Activated CD4-positive, alpha-beta T cell treated with anti-CD3 and anti-CD28 coated beads, Interleukin-2, amount 10 ng/mL, durations not matched to agents 7 days and 5 days (primary cell): ENCODE results near the gene ZNF223. TPM values are rescaled to one million over a fixed set of nuclear protein-coding genes. Genes with fewer than 3 reads are reported as not detected.

Experiments
- CTCF ChIA-PET: fragments of 350-600 bp; sonication (Branson Sonifier 250); formaldehyde crosslinking; loops from one replicate; lab custom pipeline; 2021; ENCODE audit warnings: antibody characterized with exemption; lab: Charles Lee
- POLR2A ChIA-PET: fragments of 350-600 bp; sonication (Branson Sonifier 250); formaldehyde crosslinking; loops from one replicate; lab custom pipeline; 2021; ENCODE audit warnings: antibody characterized with exemption; lab: Charles Lee
- DNase-seq: peaks from one replicate; pipeline ENCODE4 v3.0.0-alpha.2; 2020
- H3K27ac Mint-ChIP-seq: one replicate; pipeline ENCODE4 v1.8.0; 2021; ENCODE audit warnings: mild to moderate bottlenecking, moderate library complexity, mixed read lengths
- H3K27me3 Mint-ChIP-seq: one replicate; pipeline ENCODE4 v1.8.0; 2021; ENCODE audit warnings: mixed read lengths
- H3K36me3 Mint-ChIP-seq: one replicate; pipeline ENCODE4 v1.8.0; 2021; ENCODE audit warnings: low read depth, mixed read lengths
- H3K4me1 Mint-ChIP-seq: one replicate; pipeline ENCODE4 v1.8.0; 2021; ENCODE audit warnings: mixed read lengths
- H3K4me3 Mint-ChIP-seq: one replicate; pipeline ENCODE4 v1.8.0; 2021; ENCODE audit warnings: mild to moderate bottlenecking, moderate library complexity, mixed read lengths
- H3K9me3 Mint-ChIP-seq: one replicate; pipeline ENCODE4 v1.8.0; 2021; ENCODE audit warnings: mixed read lengths
- total RNA-seq, 2 experiments: library from RNA; stranded (reverse); gene quantifications; one replicate each; pipeline ENCODE4 v1.2.3, GENCODE V29; 2021

ZNF223 gene
- under 1 TPM in 1 of 2 experiments, not detected in 1; 0.25 TPM for total RNA-seq

DNA sequence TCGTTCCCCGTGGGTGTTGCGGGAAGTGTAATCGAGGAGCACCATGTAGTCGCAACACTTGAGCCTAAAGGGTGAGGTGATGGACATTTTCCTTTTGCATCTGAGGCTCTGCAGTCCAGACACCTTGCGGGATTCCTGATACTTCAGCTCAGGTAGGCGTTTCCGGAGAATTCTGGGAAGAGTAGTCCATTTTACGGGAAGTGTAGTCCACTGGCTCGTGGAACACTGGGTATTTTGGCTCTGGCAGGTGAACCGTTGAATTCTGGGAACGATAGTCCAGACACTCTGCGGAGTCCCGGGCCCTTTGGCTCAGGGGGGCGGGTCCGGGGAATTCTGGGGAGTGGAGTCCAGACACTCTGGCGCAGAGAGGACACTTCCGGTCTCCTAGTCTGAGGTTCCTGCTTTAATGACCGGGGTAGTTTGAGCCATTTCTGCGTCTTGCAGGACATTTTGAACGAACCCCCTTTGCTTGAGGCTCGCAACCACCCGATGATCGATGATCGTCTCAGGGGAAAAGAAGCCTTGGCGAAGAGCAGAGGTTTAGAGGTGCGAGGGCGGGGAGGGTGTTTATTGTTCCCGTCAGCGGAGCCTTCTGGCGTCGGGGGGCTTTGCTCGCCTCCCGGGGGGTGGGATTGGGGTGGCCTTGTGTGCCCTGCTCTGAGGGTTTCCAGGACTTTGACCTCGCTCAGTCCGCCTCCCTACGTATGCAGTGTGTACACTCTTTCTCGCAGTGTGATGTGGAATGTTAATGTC is at the start of gene ZNF223:
ZNF223 (plus strand) TSS at position 387 of the 753 bp plus-strand sequence. CDS start 3,141 bp downstream, outside the sequence.
- Mint-ChIP-seq H3K36me3 (peaks cover 4% of the 10 kb centered on the region), H3K4me3 (peak within 1 kb of the TSS; percentile 69), H3K27ac (no peak within 1 kb of the TSS), H3K4me1 (peaks cover 18% of the 10 kb centered on the region), H3K27me3 (no peaks in the 10 kb centered on the region), H3K9me3 (peaks cover 39% of the 10 kb centered on the region)
- POLR2A ChIA-PET = no interaction called here
- DNase-seq = no peak
- CTCF ChIA-PET = interaction anchor here (0.7 to 1.0 kb wide), 2 partner anchors 21 to 44 kb away, joined by 3 read pairs; no protein-coding TSS in a partner anchor

DNA sequence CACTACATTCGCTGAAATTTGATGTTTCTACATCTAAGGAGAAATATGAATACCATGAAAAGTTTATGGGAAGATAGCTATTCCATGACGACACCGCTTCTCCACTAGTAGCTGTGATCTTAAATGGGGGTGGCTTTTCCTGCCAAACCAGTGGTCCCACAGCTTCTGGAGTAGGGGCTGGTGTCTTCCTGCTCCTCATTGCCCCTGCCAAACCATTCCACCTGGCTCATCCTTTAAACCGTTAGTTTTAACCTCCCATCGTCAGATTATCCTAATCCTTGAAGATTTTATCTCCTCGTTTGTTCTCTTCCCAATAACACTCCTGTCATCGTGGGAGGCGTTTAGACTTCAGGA is 49.6 kb upstream of the ZNF223 start:
- DNase-seq = no peak
- ChIA-PET POLR2A (no interaction called here), CTCF (interaction anchor here (0.6 to 1.6 kb wide), 3 partner anchors 23 to 93 kb away, joined by 4 to 7 read pairs (median 4); partner anchors contain the start of gene ZNF222)
- Mint-ChIP-seq H3K4me3 (peak overlapping the region; percentile 98), H3K36me3 (peaks cover 34% of the 10 kb centered on the region), H3K27me3 (peaks cover 1% of the 10 kb centered on the region), H3K27ac (peak overlapping the region; percentile 97), H3K9me3 (peaks cover 39% of the 10 kb centered on the region), H3K4me1 (peaks cover 19% of the 10 kb centered on the region)

DNA sequence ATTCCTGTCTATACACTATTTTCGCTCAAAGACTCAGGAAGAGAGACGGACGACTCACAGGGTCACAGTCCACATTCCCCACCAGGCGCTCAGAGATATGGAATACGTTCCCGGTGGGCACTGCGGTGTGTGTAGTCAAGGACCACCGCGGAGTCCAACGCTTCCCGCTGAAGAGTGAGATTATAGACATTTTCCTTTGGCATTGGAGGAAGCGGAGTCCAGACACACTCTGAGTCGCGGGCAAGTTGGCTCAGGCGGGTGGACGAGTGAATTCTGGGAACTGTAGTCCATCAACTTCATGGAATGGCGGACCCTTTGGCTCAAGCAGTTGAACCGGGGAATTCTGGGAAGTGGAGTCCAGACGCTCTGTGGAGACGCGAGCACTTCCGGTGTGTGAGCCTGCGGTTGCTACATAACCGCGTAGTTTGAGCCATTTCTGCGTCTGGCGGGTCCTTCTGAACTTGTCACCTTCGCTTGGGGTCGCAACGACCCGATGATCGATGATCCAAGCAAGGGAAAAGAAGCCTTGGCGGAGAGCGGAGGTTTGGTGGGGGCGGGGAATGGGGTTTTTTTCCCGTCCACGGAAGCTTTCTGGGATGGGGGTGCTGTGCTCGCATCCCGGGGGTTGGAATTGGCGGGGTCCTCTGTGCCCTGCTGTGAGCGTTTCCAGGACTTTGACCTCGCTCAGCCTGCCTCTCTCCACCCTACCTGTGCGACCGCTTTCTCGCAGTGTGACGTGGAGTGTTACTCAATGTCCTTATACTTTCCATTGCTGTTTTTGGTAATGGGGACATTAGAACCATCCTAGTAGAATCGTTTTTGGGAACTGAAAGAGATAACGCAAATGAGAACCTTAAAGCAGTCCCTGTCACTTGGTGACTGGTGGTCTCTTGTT is 49.0 kb upstream of the ZNF223 start, which contains the start of gene ZNF230:
ZNF230 (plus strand) TSS at position 392 of the 895 bp plus-strand sequence. CDS start 4,122 bp downstream, outside the sequence.
- Mint-ChIP-seq H3K27me3 (peaks cover 1% of the 10 kb centered on the region), H3K27ac (peak within 1 kb of the TSS; percentile 97), H3K4me1 (peaks cover 19% of the 10 kb centered on the region), H3K36me3 (peaks cover 35% of the 10 kb centered on the region), H3K9me3 (peaks cover 44% of the 10 kb centered on the region), H3K4me3 (peak within 1 kb of the TSS; percentile 98)
- ChIA-PET POLR2A (no interaction called here), CTCF (interaction anchor here (0.6 to 1.6 kb wide), 3 partner anchors 47 to 92 kb away, joined by 3 to 7 read pairs (median 4); no protein-coding TSS in a partner anchor)
- DNase-seq = peak; percentile 90

DNA sequence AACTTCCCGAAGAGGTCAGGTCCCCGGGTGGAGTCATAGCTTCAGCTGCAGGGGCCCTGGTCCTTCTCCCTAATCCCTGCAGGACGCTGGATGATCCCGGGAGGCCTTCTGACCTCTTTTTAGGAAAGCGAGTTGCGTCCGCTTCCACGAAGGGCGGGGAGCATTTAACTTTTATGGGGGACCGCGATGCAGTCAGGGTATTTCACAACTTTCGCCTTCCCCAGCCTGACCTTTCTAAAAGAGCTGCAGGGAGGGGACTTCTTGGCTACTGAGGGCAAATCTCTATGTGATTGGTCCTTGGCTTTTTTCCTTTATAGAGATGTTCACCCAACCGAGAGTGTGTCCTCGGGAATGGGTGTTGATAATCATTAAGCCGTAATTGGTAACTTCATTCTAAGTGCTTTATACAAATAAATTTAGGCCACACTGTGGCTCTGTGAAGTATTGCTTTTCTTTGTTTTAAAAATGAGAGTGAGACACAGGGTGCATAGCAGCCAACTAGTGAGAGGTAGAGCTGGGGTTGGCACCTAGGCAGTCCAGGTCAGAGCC is 48.3 kb upstream of the ZNF223 start:
- H3K9me3 Mint-ChIP-seq = peaks cover 45% of the 10 kb centered on the region
- peaks cover 1% of the 10 kb centered on the region for H3K27me3 Mint-ChIP-seq
- CTCF ChIA-PET = interaction anchor here (0.6 to 1.2 kb wide), 3 partner anchors 46 to 110 kb away, joined by 3 to 5 read pairs (median 3); partner anchors contain the start of gene ZNF45
- POLR2A ChIA-PET = interaction anchor here (0.7 kb wide), 2 partner anchors 25 to 53 kb away, joined by 3 read pairs; partner anchors contain the start of gene ZNF221
- H3K36me3 Mint-ChIP-seq = peaks cover 40% of the 10 kb centered on the region
- peak; percentile 9 for DNase-seq
- peak overlapping the region; percentile 97 for H3K27ac Mint-ChIP-seq
- peaks cover 19% of the 10 kb centered on the region for H3K4me1 Mint-ChIP-seq
- H3K4me3 Mint-ChIP-seq = peak overlapping the region; percentile 98

DNA sequence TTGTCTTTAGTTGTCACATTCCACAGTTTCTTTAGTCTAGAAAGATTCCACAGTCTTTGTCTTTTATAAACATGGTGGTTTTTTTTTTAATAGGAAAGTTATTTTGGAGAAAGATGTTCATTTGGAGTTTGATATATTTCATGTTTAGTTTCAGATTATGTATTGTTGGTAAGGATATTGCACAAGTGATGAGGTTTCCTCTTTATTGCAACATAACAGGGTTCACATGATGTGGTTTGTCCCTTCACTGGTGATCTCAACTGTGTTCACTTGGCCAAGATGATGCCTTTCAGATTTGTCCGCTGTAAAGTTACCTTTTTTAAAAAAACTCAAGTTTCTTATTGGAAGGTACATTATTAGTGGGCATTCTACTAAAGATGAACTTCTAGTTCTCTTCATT is 45.9 kb upstream of the ZNF223 start:
- ChIA-PET POLR2A (no interaction called here), CTCF (no interaction called here)
- H3K36me3 Mint-ChIP-seq = peaks cover 61% of the 10 kb centered on the region
- H3K4me1 Mint-ChIP-seq = peaks cover 19% of the 10 kb centered on the region
- H3K27ac Mint-ChIP-seq = no peak overlapping the region
- peaks cover 56% of the 10 kb centered on the region for H3K9me3 Mint-ChIP-seq
- no peaks in the 10 kb centered on the region for H3K27me3 Mint-ChIP-seq
- no peak overlapping the region for H3K4me3 Mint-ChIP-seq
- no peak for DNase-seq

DNA sequence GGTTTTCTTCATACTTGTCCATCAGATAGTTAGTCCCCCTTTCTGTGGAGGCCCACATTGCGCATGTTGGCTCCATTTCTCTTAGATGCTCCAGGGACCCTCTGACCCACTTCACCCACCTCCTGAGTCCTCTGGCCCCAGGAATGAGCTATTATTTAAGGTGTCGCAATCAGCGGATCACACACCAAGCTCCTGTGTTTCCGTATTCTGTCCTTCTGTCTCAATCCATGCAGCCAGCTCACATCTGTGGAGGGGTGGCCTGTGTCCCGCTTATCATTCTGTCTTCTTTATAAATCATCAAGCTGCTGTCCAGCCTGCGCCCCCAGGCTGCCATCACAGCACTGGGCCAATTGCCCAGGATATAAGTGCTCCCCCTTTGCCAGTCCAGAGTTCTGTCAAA is 44.4 kb upstream of the ZNF223 start:
- no peak overlapping the region for H3K4me3 Mint-ChIP-seq
- no peak overlapping the region for H3K27ac Mint-ChIP-seq
- peaks cover 60% of the 10 kb centered on the region for H3K9me3 Mint-ChIP-seq
- no peak for DNase-seq
- H3K27me3 Mint-ChIP-seq = no peaks in the 10 kb centered on the region
- POLR2A ChIA-PET = no interaction called here
- CTCF ChIA-PET = interaction anchor here (0.6 kb wide), 1 partner anchor 205 kb away, joined by 3 read pairs; no protein-coding TSS in a partner anchor
- peaks cover 12% of the 10 kb centered on the region for H3K4me1 Mint-ChIP-seq
- peaks cover 72% of the 10 kb centered on the region for H3K36me3 Mint-ChIP-seq

DNA sequence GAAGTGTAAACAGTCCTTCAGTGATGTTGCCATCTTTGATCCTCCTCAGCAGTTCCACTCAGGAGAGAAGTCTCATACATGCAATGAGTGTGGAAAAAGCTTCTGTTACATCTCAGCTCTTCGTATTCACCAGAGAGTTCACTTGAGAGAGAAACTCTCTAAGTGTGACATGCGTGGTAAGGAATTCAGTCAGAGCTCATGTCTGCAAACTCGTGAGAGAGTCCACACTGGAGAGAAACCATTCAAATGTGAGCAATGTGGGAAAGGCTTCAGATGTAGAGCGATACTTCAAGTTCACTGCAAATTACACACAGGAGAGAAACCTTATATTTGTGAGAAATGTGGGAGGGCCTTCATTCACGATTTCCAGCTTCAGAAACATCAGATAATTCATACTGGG is 41.4 kb upstream of the ZNF223 start:
- DNase-seq = no peak
- Mint-ChIP-seq H3K4me1 (no peaks in the 10 kb centered on the region), H3K9me3 (peaks cover 76% of the 10 kb centered on the region), H3K4me3 (no peak overlapping the region), H3K27me3 (no peaks in the 10 kb centered on the region), H3K36me3 (peaks cover 72% of the 10 kb centered on the region), H3K27ac (no peak overlapping the region)
- CTCF ChIA-PET = no interaction called here
- POLR2A ChIA-PET = no interaction called here

DNA sequence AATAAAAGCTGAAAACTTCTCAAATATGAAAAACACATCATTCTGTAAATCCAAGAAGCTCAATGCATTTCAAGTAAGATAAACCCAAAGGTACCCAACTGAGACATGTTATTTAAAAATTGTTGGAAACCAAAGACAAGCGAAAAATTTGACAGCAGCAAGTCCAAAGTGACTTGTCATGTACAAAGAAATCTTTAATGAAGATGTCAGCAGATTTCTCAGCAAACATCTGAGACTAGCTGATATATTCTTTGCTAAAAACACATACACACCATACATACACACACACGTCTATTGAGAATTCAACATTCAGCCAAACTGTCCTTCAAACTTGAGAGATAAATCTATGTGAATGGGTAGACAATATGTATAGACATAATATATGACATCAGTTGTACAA is 32.3 kb upstream of the ZNF223 start:
- H3K4me1 Mint-ChIP-seq = no peaks in the 10 kb centered on the region
- H3K9me3 Mint-ChIP-seq = peaks cover 34% of the 10 kb centered on the region
- no peaks in the 10 kb centered on the region for H3K36me3 Mint-ChIP-seq
- ChIA-PET POLR2A (no interaction called here), CTCF (no interaction called here)
- H3K4me3 Mint-ChIP-seq = no peak overlapping the region
- no peak for DNase-seq
- H3K27me3 Mint-ChIP-seq = peaks cover 11% of the 10 kb centered on the region
- H3K27ac Mint-ChIP-seq = no peak overlapping the region

DNA sequence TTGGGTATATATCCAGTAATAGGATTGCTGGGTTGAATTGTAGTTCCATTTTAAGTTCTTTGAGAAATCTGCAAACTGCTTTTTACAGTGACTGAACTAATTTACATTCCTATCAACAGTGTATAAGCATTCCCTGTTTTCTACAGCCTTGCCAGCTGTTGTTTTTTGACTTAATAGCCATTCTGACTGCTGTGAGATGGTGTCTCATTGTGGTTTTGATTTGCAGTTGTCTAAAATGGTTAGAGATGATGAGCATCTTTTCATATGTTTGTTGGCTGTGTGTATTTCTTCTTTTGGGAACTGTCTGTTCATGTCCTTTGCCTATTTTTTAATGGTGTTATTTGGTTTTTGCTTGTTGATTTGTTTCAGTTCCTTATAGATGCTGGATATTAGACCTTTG is 30.6 kb upstream of the ZNF223 start:
- H3K4me3 Mint-ChIP-seq = no peak overlapping the region
- POLR2A ChIA-PET = no interaction called here
- peaks cover 37% of the 10 kb centered on the region for H3K9me3 Mint-ChIP-seq
- H3K27me3 Mint-ChIP-seq = peaks cover 11% of the 10 kb centered on the region
- CTCF ChIA-PET = no interaction called here
- peaks cover 16% of the 10 kb centered on the region for H3K36me3 Mint-ChIP-seq
- DNase-seq = no peak
- H3K27ac Mint-ChIP-seq = no peak overlapping the region
- H3K4me1 Mint-ChIP-seq = peaks cover 17% of the 10 kb centered on the region

DNA sequence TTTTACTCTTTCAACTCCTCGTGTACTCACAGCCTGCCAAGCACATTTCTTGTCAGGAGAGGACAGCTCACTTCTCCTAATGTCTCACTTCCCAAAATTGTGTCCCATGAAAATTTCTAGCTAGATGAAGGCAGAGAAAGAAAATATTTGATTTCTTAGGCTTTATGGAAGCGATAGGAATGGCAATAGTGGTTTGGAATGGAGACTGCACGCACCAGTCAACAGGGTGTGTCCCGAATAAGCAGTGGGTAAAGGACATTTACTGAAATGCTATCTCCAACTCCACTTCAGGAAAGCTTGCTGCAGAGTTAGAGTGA is 27.0 kb upstream of the ZNF223 start:
- Mint-ChIP-seq H3K36me3 (peaks cover 49% of the 10 kb centered on the region), H3K27me3 (peaks cover 10% of the 10 kb centered on the region), H3K4me1 (peaks cover 17% of the 10 kb centered on the region), H3K27ac (peak overlapping the region; percentile 87), H3K9me3 (peaks cover 42% of the 10 kb centered on the region), H3K4me3 (peak overlapping the region; percentile 87)
- POLR2A ChIA-PET = no interaction called here
- CTCF ChIA-PET = interaction anchor here (2.3 kb wide), 1 partner anchor 23 kb away, joined by 4 read pairs; no protein-coding TSS in a partner anchor
- no peak for DNase-seq

DNA sequence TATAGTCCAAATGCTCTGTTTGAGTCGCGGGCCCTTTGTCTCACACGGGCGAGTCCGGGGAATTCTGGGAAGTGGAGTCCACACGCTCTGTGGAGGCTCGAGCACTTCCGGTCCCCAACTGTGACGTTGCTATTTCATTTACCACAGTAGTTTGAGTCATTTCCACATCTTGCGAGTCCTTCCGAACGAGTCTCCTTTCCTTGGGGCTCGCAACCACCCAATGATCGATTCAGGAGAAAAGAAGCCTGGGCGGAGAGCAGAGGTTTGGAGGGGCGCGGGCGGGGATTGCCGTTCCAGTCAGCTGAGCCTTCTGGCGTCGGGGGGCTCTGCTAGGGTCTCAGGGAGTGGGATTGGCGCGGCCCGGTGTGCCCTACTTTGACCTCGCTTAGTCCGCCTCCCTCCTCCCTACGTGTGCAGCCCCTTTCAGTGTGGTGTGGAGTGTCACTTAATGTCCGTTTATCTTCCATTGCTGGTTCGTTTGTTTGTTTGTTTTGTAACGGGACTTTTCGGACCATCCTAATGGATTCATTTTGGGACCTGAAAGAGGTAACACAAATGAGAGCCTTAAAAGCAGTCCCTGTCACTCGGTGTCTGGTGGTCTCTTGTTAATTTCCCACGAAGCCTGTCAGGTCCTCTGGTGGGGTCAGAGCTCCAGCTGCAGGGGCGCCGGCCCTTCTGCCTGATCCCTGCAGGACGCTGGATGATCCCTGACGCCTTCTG is 26.5 kb upstream of the ZNF223 start, which contains the start of gene ZNF222:
ZNF222 (plus strand) TSS at position 163 of the 720 bp plus-strand sequence; CDS start at position 221, 58 bp downstream.
- H3K4me1 Mint-ChIP-seq = peaks cover 17% of the 10 kb centered on the region
- H3K4me3 Mint-ChIP-seq = peak within 1 kb of the TSS; percentile 87
- peak within 1 kb of the TSS; percentile 87 for H3K27ac Mint-ChIP-seq
- ChIA-PET CTCF (interaction anchor here (2.3 kb wide), 1 partner anchor 24 kb away, joined by 4 read pairs; no protein-coding TSS in a partner anchor), POLR2A (no interaction called here)
- peaks cover 55% of the 10 kb centered on the region for H3K36me3 Mint-ChIP-seq
- DNase-seq = peak; percentile 85
- H3K9me3 Mint-ChIP-seq = peaks cover 46% of the 10 kb centered on the region
- peaks cover 5% of the 10 kb centered on the region for H3K27me3 Mint-ChIP-seq

DNA sequence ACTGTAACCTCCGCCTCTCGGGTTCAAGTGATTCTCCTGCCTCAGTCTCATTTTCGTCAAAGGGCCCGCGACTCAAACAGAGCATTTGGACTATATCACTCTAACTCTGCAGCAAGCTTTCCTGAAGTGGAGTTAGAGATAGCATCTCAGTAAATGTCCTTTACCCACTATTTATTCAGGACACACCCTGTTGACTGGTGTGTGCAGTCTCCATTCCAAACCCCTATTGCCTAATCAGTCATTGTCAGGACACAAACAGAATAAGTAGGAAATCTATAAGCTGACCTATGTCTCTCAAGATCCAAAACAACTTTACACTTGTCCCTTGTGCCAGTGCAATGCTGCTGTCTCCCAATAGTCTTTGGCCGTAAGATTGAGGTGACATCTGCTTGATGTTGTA is 25.2 kb upstream of the ZNF223 start:
- peaks cover 5% of the 10 kb centered on the region for H3K27me3 Mint-ChIP-seq
- POLR2A ChIA-PET = no interaction called here
- H3K4me3 Mint-ChIP-seq = no peak overlapping the region

More for the DNA sequence above, 25.2 kb upstream of the ZNF223 start:
- Mint-ChIP-seq H3K27ac (no peak overlapping the region), H3K9me3 (peaks cover 52% of the 10 kb centered on the region), H3K36me3 (peaks cover 66% of the 10 kb centered on the region), H3K4me1 (peaks cover 17% of the 10 kb centered on the region)
- CTCF ChIA-PET = interaction anchor here (2.3 kb wide), 1 partner anchor 25 kb away, joined by 4 read pairs; no protein-coding TSS in a partner anchor
- DNase-seq = no peak
